GM12892 (cell line): ENCODE data around the gene IST1.

ENCODE experiments used
- POLR2A ChIP-seq: IDR thresholded peaks from 2 replicates; pipeline ENCODE4 v1.6.1; 2011; ENCODE audit warnings: low read depth, low read length, control low read depth
- POLR2AphosphoS5 ChIP-seq: IDR thresholded peaks from 2 replicates; pipeline ENCODE4 v1.6.1; 2011; ENCODE audit warnings: low read depth, low read length, control low read depth

- TF ChIP-seq POLR2A (no peak), POLR2AphosphoS5 (no peak)
Measured at GRCh38 chr16:71893888-71894228, 1.5 kb upstream of the IST1 start.
